ENCODE results near the gene MUS81. TPM values are rescaled to one million over a fixed set of nuclear protein-coding genes. Genes with fewer than 3 reads are reported as not detected.

The MUS81 gene
- total RNA-seq, 4 donors from 2014 or later, result 19.9 to 41.8 (median 30.2) TPM

DNA sequence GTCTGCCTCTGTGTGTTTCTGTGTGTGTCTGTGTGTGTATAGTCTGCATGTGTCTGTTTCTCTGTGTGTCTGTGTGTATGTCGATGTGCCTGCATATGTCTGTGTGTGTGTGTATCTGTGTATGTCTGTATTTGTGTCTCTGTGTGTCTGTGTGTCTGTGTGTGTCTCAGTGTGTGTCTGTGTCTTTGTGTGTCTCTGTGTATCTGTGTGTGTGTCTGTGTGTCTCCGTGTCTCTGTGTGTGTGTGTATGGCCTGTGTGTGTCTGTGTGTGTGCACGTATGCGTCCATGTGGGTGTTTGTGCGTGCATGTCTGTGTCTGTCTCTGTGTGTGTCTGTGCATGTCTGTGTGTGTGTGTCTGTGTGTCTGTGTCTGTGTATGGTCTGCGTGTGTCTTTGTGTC lies 26.0 kb upstream of the MUS81 start:
- TF ChIP-seq, protein P1, sequence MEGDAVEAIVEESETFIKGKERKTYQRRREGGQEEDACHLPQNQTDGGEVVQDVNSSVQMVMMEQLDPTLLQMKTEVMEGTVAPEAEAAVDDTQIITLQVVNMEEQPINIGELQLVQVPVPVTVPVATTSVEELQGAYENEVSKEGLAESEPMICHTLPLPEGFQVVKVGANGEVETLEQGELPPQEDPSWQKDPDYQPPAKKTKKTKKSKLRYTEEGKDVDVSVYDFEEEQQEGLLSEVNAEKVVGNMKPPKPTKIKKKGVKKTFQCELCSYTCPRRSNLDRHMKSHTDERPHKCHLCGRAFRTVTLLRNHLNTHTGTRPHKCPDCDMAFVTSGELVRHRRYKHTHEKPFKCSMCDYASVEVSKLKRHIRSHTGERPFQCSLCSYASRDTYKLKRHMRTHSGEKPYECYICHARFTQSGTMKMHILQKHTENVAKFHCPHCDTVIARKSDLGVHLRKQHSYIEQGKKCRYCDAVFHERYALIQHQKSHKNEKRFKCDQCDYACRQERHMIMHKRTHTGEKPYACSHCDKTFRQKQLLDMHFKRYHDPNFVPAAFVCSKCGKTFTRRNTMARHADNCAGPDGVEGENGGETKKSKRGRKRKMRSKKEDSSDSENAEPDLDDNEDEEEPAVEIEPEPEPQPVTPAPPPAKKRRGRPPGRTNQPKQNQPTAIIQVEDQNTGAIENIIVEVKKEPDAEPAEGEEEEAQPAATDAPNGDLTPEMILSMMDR (IDR thresholded peaks at IDR 0.05; ENCODE audit: low read depth), result no peak

DNA sequence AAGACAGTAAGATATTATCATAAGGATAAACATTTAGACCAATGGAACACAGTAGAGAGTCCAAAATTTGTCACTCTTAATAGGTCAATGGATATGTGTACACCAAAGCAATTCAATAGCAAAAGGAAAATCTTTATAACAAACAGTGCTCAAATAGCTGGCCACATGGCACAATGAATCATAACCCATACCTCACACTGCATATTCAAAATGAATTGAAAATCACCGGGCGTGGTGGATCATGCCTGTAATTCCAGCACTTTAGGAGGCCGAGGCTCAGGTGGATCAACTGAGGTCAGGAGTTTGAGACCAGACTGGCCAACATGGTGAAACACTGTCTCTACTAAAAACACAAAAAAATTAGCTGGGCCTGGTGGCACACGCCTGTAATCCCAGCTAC lies 18.1 kb upstream of the MUS81 start:
- TF ChIP-seq, protein P1 (IDR thresholded peaks at IDR 0.05; ENCODE audit: low read depth), result no peak

DNA sequence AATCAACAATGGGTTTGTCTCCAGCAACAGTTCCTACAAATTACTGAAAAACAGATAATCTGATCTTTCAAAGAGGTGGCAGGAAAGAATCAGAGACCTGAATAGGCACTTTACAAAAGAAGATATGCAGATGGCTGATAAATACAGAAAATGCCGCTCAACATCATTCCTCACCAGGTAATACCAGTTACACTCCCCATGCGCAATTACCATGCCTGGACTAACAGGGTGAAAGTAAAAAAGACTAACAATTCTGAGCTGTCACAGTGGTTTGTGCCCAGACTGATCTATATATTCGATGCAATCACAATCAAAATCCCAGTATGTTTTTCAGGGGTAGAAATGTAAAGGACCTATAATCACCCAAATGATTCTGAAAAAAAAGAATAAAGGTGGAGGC lies 16.4 kb upstream of the MUS81 start:
- TF ChIP-seq, protein P1 (IDR thresholded peaks at IDR 0.05; ENCODE audit: low read depth), result no peak

DNA sequence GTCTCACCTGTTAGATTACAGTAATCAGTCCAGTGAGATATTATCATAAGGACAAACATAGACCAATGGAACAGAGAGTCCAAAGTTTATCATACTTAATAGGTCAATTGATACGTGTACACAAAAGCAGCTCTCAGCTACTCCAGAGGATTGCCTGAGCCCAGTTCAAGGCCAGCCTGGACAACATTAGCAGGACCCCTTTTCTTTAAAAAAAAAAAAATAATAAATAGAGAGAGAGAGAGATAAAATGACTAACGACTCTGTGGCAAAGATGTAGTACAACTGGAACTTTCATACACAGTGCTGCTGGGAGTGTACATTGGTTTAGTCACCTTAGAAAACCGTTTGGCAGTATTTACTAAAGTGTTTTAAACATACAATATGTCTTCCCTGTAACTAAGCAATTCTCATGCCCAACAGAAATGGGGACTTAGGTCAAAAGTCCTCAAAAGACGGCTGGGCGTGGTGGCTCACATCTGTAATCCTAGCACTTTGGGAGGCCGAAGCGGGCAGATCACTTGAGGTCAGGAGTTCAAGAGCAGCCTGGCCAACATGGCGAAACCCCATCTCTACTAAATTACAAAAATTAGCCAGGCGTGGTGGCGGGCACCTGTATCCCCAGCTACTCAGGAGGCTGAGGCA lies 15.9 kb upstream of the MUS81 start:
- TF ChIP-seq, protein P1 (IDR thresholded peaks at IDR 0.05; ENCODE audit: low read depth), result no peak

DNA sequence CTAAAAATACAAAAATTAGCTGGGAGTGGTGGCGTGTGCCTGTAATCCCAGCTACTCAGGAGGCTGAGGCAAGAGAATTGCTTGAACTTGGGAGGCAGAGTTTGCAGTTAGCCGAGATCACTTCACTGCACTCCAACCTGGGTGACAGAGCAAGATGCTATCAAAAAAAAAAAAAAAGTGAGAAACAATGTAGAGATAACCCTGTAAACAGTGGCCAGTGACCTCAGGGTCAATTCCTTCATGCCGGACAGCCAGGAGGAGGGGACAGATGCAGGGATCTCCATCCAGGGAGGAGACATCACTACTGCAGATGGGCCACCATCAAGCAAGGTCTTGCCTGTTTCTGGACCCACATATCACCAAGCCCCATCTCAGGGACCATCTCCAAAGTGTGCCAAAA lies 12.5 kb upstream of the MUS81 start:
- TF ChIP-seq, protein P1 (IDR thresholded peaks at IDR 0.05; ENCODE audit: low read depth), result no peak

DNA sequence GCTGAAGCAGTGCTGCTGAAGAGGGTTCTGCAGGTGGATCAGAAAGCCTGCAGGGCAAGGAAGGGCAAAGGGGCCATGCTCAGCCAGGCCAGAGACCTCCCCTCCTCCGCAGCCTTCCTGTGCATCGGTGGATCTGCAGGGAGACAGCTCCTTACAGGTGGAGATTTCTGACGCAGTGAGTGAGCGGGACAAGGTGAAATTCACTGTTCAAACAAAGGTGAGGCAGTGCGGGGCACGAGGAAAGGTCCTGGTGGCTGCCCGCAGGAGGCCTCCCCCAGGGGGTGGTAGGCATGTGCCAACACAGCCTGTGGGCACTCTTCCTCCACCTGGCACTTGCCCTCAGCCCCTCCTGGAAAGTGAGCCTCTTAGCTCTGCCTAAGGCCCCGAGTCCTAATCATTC lies 10.9 kb upstream of the MUS81 start:
- TF ChIP-seq, protein P1 (IDR thresholded peaks at IDR 0.05; ENCODE audit: low read depth), result no peak

DNA sequence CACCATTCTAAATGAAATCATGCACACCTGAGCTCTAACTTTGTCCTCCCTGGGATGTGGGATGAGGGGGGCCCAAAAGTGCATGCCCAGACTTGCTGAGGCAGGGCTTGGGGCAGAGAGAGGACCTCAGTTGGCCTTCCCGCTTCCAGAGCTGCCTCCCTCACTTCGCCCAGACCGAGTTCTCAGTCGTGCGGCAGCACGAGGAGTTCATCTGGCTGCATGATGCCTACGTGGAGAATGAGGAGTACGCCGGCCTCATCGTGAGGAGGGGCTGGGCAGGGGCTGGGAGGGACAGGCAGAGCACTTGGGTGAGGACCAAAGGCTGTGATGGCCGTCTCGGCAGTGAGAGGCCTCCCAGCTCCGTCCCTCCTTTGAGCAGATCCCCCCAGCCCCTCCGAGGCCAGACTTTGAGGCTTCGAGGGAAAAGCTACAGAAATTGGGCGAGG lies 10.4 kb upstream of the MUS81 start:
- TF ChIP-seq, protein P1 (IDR thresholded peaks at IDR 0.05; ENCODE audit: low read depth), result no peak
